K562 (cell line): ENCODE results near the gene POLD4. TPM values are rescaled to one million over a fixed set of nuclear protein-coding genes. Genes with fewer than 3 reads are reported as not detected.
A peak's percentile ranks its signal among the peaks of the same experiment; 100 is the strongest.

Experiments
- ATAC-seq: fragments of 200-7000 bp; cut with Tn5 transposase; 3 replicates; pipeline ENCODE4 v1.9.1; 2020; ENCODE audit warnings: moderate library complexity
- BruUV-seq: library from RNA; stranded (reverse); fragments of 400-500 nt; replicated peaks from 2 replicates; lab custom pipeline; 2021; lab: Mats Ljungman, UMichigan
- CTCF ChIA-PET: fragments of 300-600 bp; formaldehyde crosslinking; extraction: SDS; loops from one replicate; lab custom pipeline; 2021; ENCODE audit warnings: low intra/inter-chr PET ratio; lab: Yijun Ruan, JAX
- POLR2A ChIA-PET: fragments of 300-600, 350-650 bp; sonication (Branson Sonifier 250); formaldehyde crosslinking; extraction: SDS; loops from one replicate; lab custom pipeline; 2021; ENCODE audit warnings: antibody characterized with exemption, inconsistent platforms; lab: Yijun Ruan, JAX
- DNase-seq, 4 experiments: peaks; one replicate each; pipeline versions ENCODE4 v3.0.0 to v3.0.0-alpha.2; 2011 to 2018; ENCODE audit warnings: low spot score in 3 of 4, mixed read lengths in 3 of 4; ENCODE audit errors: extremely low read depth in 1 of 4
- FAIRE-seq: peaks from 2 replicates; lab custom pipeline; 2011; peaks lifted over from hg19 to GRCh38; lab: Jason Lieb, UNC
- H2AFZ ChIP-seq: 2 replicates; pipeline ENCODE4 v1.6.0; 2011; ENCODE audit warnings: low read depth, low read length, control low read depth, inconsistent platforms
- H3K27ac ChIP-seq: fragments of 200-600 bp; 3 replicates; pipeline ENCODE4 v1.8.0; 2011; ENCODE audit warnings: low read depth, mild to moderate bottlenecking, control low read depth, inconsistent platforms, low read length, moderate library complexity, mixed read lengths; ENCODE audit errors: extremely low read depth
- H3K27me3 ChIP-seq, 2 experiments: fragments of 300-600 bp in 1 of 2; 2 replicates in 1 of 2; 3 replicates in 1 of 2; pipeline versions ENCODE4 v1.6.0 to v1.8.0; 2011; ENCODE audit warnings: inconsistent platforms in 2 of 2, low read length in 2 of 2, mild to moderate bottlenecking in 1 of 2, mixed read lengths in 1 of 2, moderate library complexity in 1 of 2; ENCODE audit not compliant: control insufficient read depth in 2 of 2, insufficient read depth in 2 of 2
- H3K36me3 ChIP-seq: fragments of 300-600 bp; 3 replicates; pipeline ENCODE4 v1.8.0; 2011; ENCODE audit warnings: mild to moderate bottlenecking, low read length, inconsistent platforms; ENCODE audit not compliant: control insufficient read depth, insufficient read depth
- H3K4me1 ChIP-seq, 2 experiments: fragments of 200-600 bp in 1 of 2; replicated peaks in 1 of 2; 2 replicates in 1 of 2; 3 replicates in 1 of 2; pipeline versions ENCODE4 v1.5.1 to v1.8.0; 2011; ENCODE audit warnings: inconsistent platforms in 2 of 2, low read length in 2 of 2, mild to moderate bottlenecking in 1 of 2, mixed read lengths in 1 of 2, moderate library complexity in 1 of 2; ENCODE audit not compliant: control insufficient read depth in 2 of 2, insufficient read depth in 2 of 2
- H3K4me2 ChIP-seq: 2 replicates; pipeline ENCODE4 v1.6.1; 2011; ENCODE audit warnings: low read length, control low read depth, inconsistent platforms, mixed read lengths; ENCODE audit not compliant: insufficient read depth
- H3K4me3 ChIP-seq: fragments of 200-600 bp; sonication (generic), shearing (Covaris generic); 2 replicates; pipeline ENCODE4 v1.5.1; 2016; ENCODE audit warnings: control low read depth, inconsistent platforms
- H3K79me2 ChIP-seq: fragments of 200-600 bp; 3 replicates; pipeline ENCODE4 v1.8.0; 2011; ENCODE audit warnings: low read length, inconsistent platforms; ENCODE audit not compliant: control insufficient read depth, insufficient read depth
- H3K9ac ChIP-seq, 2 experiments: 2 replicates each; pipeline versions ENCODE4 v1.6.0 to v1.6.1; 2011; ENCODE audit warnings: low read depth in 2 of 2, low read length in 2 of 2, control low read depth in 1 of 2, inconsistent platforms in 1 of 2, mild to moderate bottlenecking in 1 of 2, mixed read lengths in 1 of 2; ENCODE audit not compliant: insufficient read depth in 1 of 2
- H3K9me1 ChIP-seq: one replicate; pipeline ENCODE4 v1.6.0; 2011; ENCODE audit warnings: inconsistent platforms, mild to moderate bottlenecking, low read length, moderate library complexity; ENCODE audit not compliant: control insufficient read depth, insufficient read depth
- H3K9me3 ChIP-seq: replicated peaks from 2 replicates; pipeline ENCODE4 v1.5.1; 2011; ENCODE audit warnings: low read depth, low read length, inconsistent platforms; ENCODE audit not compliant: control insufficient read depth, insufficient read depth
- H4K20me1 ChIP-seq: replicated peaks from 2 replicates; pipeline ENCODE4 v1.6.1; 2011; ENCODE audit warnings: low read length, inconsistent platforms, mixed read lengths; ENCODE audit not compliant: control insufficient read depth, insufficient read depth
- ARID2 ChIP-seq: fragments of 450-650 bp; IDR thresholded peaks from 2 replicates; pipeline ENCODE4 v1.6.1; 2017; ENCODE audit warnings: antibody characterized with exemption, mild to moderate bottlenecking
- ARID3A ChIP-seq: IDR thresholded peaks from 2 replicates; pipeline ENCODE4 v1.6.1; 2012; ENCODE audit warnings: low read depth, low read length, improper control_type of control experiment, borderline replicate concordance
- ATF3 ChIP-seq, 2 experiments: fragments of 450-650 bp in 1 of 2; sonication (generic) in 1 of 2; formaldehyde crosslinking in 1 of 2; IDR thresholded peaks in 1 of 2; conservative IDR thresholded peaks in 1 of 2; 2 replicates each; pipeline versions ENCODE4 v1.6.1 to v1.8.1; 2016 to 2023; ENCODE audit warnings: mild to moderate bottlenecking in 2 of 2, moderate library complexity in 2 of 2, inconsistent platforms in 1 of 2, missing genetic modification reagents in 1 of 2
- HDAC6 ChIP-seq: IDR thresholded peaks from 2 replicates; pipeline ENCODE4 v1.6.1; 2012; ENCODE audit warnings: low read depth, mild to moderate bottlenecking, control low read depth, inconsistent platforms, low read length, moderate library complexity
- L3MBTL2 ChIP-seq: fragments of 450-650 bp; IDR thresholded peaks from 2 replicates; pipeline ENCODE4 v1.6.1; 2016; ENCODE audit warnings: mild to moderate bottlenecking, moderate library complexity
- OTX1 ChIP-seq: fragments of 450-650 bp; formaldehyde crosslinking; IDR thresholded peaks from 2 replicates; pipeline ENCODE4 v1.4.0; 2022; ENCODE audit warnings: mild to moderate bottlenecking
- PATZ1 ChIP-seq: fragments of 250-450 bp; sonication (Bioruptor Pico); IDR thresholded peaks from 2 replicates; pipeline ENCODE4 v1.5.0; 2020; ENCODE audit warnings: mild to moderate bottlenecking, borderline replicate concordance
- PCBP2 ChIP-seq: fragments of 200-400 bp; formaldehyde crosslinking; IDR thresholded peaks from 2 replicates; pipeline ENCODE4 v1.6.1; 2018; ENCODE audit warnings: low read length, low read depth, mild to moderate bottlenecking, moderate library complexity; ENCODE audit not compliant: poor library complexity, severe bottlenecking
- POLR3G ChIP-seq: IDR thresholded peaks from 2 replicates; pipeline ENCODE4 v1.6.1; 2011; ENCODE audit not compliant: insufficient read length, insufficient replicate concordance; ENCODE audit errors: extremely low read depth
- TAF9B ChIP-seq: fragments of 450-650 bp; IDR thresholded peaks from 2 replicates; pipeline ENCODE4 v1.6.1; 2018; ENCODE audit warnings: mild to moderate bottlenecking; ENCODE audit not compliant: partially characterized antibody
- ZHX1 ChIP-seq: fragments of 150-350 bp; conservative IDR thresholded peaks from 2 replicates; pipeline ENCODE4 v1.6.1; 2014; ENCODE audit warnings: low read length
- ZNF146 ChIP-seq: IDR thresholded peaks from one replicate; pipeline ENCODE4 v1.6.1; 2018; ENCODE audit warnings: missing compliant biosample characterization; ENCODE audit not compliant: unreplicated experiment
- ZNF695 ChIP-seq: fragments of 450-650 bp; formaldehyde crosslinking; IDR thresholded peaks from 2 replicates; pipeline ENCODE4 v1.4.0; 2020; ENCODE audit warnings: mild to moderate bottlenecking, moderate library complexity
- WGBS: fragments of 100-300 bp; shearing (Covaris generic); methylation state at CpG from one replicate; pipeline ENCODE4 v1.1.6; 2016; ENCODE audit warnings: low coverage, mixed read lengths; ENCODE audit not compliant: insufficient coverage; ENCODE audit errors: missing lambda C conversion rate; 5-methylcytosine and 5-hydroxymethylcytosine counted together
- in situ Hi-C: fragments of 300-500 bp; cut with MboI; formaldehyde crosslinking; loops from 4 replicates; pipeline ENCODE4 v1.15.0; 2018; ENCODE audit warnings: inconsistent platforms, mixed read lengths
- intact Hi-C: fragments of 100-400 bp; cut with micrococcal nuclease; formaldehyde crosslinking; loops from 2 replicates; pipeline ENCODE4 v1.14.2; 2022
- polyA plus RNA-seq, 8 experiments: library from polyadenylated mRNA; depleted of rRNA in 4 of 8; stranded (reverse) in 5 of 8; unstranded in 3 of 8; fragments of >200 nt; fragmentation: Nextera tagmentation in 2 of 8; fragmentation: Illumina TruSeq in 1 of 8; extraction: Ambion mirVana in 2 of 8; extraction: Trizol in 1 of 8; gene quantifications; 2 replicates each; pipeline versions ENCODE4 v1.2.1 to v1.2.3, GENCODE V29; 2011 to 2014; ENCODE audit warnings: inconsistent platforms in 1 of 8, missing spikeins in 1 of 8
- total RNA-seq, 7 experiments: library from RNA; depleted of rRNA in 6 of 7; stranded (reverse); fragments of >200 nt in 6 of 7; fragmentation: Illumina TruSeq in 2 of 7; extraction: Trizol in 2 of 7; gene quantifications; 2 replicates each; pipeline versions ENCODE4 v1.2.1 to v1.2.3, GENCODE V29; 2011 to 2021; ENCODE audit warnings: low replicate concordance in 1 of 7

The POLD4 gene
- total and polyA plus RNA-seq, 9 of the 15 experiments (the other 6 are each of a cell fraction or from before 2014, with no cell fraction given) = 5.8 to 64.5 (median 18.3) TPM

GRCh38 chr11:67315325-67315909, 37.9 kb downstream of the POLD4 start:
- ChIA-PET POLR2A (interaction anchor here (0.6 to 3.5 kb wide), 6 partner anchors 13 to 335 kb away, joined by 3 to 10 read pairs (median 4); partner anchors contain the start of gene GRK2), CTCF (no interaction called here)
- H3K79me2 ChIP-seq = peaks cover 6% of the 10 kb centered on the region; the same call in 1 of the 3 replicates
- H3K27ac ChIP-seq = no peak overlapping the region
- BruUV-seq = no TSS peak
- H3K4me2 ChIP-seq = no peak overlapping the region
- H3K4me1 ChIP-seq = peaks cover 44 to 50% of the 10 kb centered on the region in 2 experiments
- H2AFZ ChIP-seq = no peak overlapping the region; the same call in 1 of the 2 replicates
- intact Hi-C loops = no loop called here
- FAIRE-seq (no peak), ATAC-seq (no peak), DNase-seq (peak in 2 of 4 experiments; percentile 0 to 10)
- in situ Hi-C loops = loop anchor here (5.0 kb wide), 1 partner anchor 233 kb away; no protein-coding TSS in a partner anchor
- no peaks in the 10 kb centered on the region for H3K9me3 ChIP-seq
- H4K20me1 ChIP-seq = no peaks in the 10 kb centered on the region
- no peak overlapping the region for H3K9ac ChIP-seq
- 57% methylated on average over 9 of the region's 9 CpGs for WGBS
- no peaks in the 10 kb centered on the region for H3K27me3 ChIP-seq
- no peaks in the 10 kb centered on the region for H3K9me1 ChIP-seq
- H3K36me3 ChIP-seq = no peaks in the 10 kb centered on the region
- no peak overlapping the region for H3K4me3 ChIP-seq
- TF ChIP-seq ZHX1 (no peak), PCBP2 (no peak), ARID3A (no peak), OTX1 (CRISPR knock-in tag) (no peak), ATF3 (IDR thresholded peaks at IDR 0.05) (no peak), ATF3 (CRISPR knock-in tag; conservative IDR thresholded peaks at IDR 0.05) (no peak), PATZ1 (CRISPR knock-in tag) (no peak), ARID2 (no peak), POLR3G (no peak), HDAC6 (no peak), ZNF146 (CRISPR knock-in tag) (no peak), L3MBTL2 (no peak), TAF9B (no peak), ZNF695 (CRISPR knock-in tag) (no peak)
